Retinal pigment epithelial cell (primary cell): ENCODE results near the gene SEMA4D.
A peak's percentile ranks its signal among the peaks of the same experiment; 100 is the strongest.

Experiments
- DNase-seq: peaks from one replicate; pipeline ENCODE4 v3.0.0-alpha.2; 2010; ENCODE audit warnings: low read depth
- H3K4me3 ChIP-seq: 2 replicates; pipeline ENCODE4 v1.5.1; 2011; ENCODE audit warnings: mild to moderate bottlenecking, low read length, control low read depth, moderate library complexity
- TF ChIP-seq, protein P1 (sequence below): conservative IDR thresholded peaks from 2 replicates; pipeline ENCODE4 v1.5.1; 2011; ENCODE audit warnings: low read depth, low read length, control low read depth, inconsistent platforms

Gene SEMA4D

GRCh38 chr9:89513837-89514236 is 15.9 kb upstream of the SEMA4D start:
- TF ChIP-seq, protein P1, sequence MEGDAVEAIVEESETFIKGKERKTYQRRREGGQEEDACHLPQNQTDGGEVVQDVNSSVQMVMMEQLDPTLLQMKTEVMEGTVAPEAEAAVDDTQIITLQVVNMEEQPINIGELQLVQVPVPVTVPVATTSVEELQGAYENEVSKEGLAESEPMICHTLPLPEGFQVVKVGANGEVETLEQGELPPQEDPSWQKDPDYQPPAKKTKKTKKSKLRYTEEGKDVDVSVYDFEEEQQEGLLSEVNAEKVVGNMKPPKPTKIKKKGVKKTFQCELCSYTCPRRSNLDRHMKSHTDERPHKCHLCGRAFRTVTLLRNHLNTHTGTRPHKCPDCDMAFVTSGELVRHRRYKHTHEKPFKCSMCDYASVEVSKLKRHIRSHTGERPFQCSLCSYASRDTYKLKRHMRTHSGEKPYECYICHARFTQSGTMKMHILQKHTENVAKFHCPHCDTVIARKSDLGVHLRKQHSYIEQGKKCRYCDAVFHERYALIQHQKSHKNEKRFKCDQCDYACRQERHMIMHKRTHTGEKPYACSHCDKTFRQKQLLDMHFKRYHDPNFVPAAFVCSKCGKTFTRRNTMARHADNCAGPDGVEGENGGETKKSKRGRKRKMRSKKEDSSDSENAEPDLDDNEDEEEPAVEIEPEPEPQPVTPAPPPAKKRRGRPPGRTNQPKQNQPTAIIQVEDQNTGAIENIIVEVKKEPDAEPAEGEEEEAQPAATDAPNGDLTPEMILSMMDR: no peak

DNA sequence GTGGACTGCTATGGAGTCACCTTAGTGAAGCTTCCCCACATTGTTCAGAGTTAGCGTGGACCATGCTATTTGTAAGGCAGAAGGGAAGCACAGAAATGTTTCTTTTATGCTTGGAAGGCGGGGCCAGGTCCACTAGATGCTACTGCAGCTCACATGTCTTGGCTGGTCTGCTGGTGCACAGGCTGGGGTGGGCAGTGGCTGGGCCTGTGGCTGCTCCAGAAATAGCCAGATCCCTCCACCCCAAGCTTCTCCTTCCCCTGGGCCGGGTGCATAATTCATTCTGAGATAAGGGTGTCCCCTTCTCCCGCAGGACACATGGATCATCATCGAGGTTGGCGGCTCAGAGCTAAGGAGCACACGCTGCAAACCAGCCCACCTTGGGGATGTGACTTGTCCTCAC is 14.5 kb upstream of the SEMA4D start:
- DNase-seq: no peak
- no peak overlapping the region for H3K4me3 ChIP-seq
- TF ChIP-seq, protein P1: no peak

More at GRCh38 chr9:89513837-89514236, 15.9 kb upstream of the SEMA4D start:
- DNase-seq: no peak
- no peak overlapping the region for H3K4me3 ChIP-seq

DNA sequence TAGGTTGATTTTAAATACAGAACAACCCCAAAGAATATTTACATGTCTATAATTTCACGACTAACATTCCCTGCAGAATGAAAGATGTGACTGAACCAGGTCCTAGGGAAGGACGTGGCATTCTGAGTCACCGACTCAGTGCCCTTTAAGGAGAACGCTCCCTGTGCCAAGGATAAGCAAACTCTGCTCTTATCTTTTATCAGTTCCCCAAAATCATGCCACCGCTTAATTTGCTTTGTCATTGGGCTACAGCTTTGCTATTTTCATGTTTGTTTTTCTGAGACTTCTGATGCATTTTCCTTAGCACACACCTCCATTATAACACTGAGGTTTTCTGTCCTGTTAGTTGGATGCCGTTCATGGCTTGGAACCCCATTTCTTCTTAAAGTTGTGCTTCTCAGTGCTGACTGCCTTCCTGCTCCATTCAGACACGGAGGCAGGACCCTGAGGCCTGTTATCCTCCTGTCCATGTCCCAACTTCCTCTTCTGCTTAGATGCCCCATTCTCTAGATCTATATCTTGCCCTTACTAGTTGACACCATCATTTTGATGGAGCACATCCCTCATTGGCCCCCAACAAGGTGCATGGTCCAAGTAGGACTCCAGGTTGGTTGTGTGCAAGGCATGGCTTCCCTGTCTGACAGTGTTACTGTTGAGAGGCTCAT is 11.2 kb upstream of the SEMA4D start:
- H3K4me3 ChIP-seq: no peak overlapping the region
- DNase-seq: no peak
- TF ChIP-seq, protein P1: no peak

- TF ChIP-seq, protein P1: no peak
- DNase-seq: peak; percentile 25
- H3K4me3 ChIP-seq: no peak overlapping the region
Measured at GRCh38 chr9:89505911-89506310, 8.0 kb upstream of the SEMA4D start.

GRCh38 chr9:89505048-89505447 is 7.1 kb upstream of the SEMA4D start:
- no peak overlapping the region for H3K4me3 ChIP-seq
- TF ChIP-seq, protein P1: no peak
- DNase-seq: no peak

DNA sequence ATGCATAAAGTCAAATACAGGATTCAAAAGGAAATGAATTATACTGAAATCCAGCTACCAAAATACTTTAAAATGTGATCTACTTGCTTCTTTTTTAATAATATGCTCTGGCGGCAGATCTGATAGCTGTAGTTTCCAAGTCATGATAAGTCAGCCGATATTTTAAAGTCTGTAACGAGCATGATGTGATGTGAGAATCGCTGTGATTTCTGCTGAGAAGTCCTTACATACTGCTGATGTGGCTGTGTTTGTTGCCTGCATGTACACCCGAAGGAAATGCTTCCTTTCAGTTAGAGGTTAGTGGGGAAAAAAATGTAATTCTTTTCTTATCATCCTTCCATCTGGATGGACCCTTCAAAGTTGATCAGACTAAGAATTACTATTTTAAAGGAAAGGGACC is 4.8 kb upstream of the SEMA4D start:
- no peak overlapping the region for H3K4me3 ChIP-seq
- DNase-seq: no peak
- TF ChIP-seq, protein P1: no peak

DNA sequence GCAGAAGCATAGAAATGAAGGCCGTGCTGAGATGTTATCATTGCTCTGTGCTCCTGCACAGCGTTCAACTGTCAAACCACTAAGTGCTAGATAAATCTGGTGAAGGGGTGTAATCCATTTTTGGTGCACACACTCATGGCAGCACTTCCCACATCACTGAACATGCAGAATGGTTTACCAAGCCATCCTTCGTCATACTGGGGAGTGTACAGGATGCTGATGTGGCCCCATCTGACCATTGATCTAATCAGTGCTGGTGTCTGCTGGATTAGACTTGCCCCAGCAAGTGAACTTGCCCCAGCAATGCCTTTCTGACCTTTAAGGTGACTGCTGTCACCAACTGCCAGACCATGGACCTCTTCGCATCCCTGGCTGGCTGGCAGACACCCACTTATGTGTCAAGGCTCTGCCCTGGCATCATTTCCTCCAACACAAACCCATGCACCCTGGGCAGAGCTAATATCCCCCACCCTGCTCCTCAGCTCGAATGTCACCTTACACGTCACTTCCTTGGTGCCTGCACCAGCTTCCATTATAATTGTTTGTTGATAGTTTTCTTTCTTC is 4.2 kb upstream of the SEMA4D start:
- TF ChIP-seq, protein P1: no peak
- DNase-seq: no peak
- no peak overlapping the region for H3K4me3 ChIP-seq
